GM12872 (cell line): ENCODE data around the gene CPSF4L.

Experiments used
- TF ChIP-seq, protein P1 (sequence below): IDR thresholded peaks from 3 replicates; pipeline ENCODE4 v1.5.1; 2011; ENCODE audit warnings: low read depth, mild to moderate bottlenecking, low read length, moderate library complexity; ENCODE audit not compliant: insufficient read depth

The CPSF4L gene

DNA sequence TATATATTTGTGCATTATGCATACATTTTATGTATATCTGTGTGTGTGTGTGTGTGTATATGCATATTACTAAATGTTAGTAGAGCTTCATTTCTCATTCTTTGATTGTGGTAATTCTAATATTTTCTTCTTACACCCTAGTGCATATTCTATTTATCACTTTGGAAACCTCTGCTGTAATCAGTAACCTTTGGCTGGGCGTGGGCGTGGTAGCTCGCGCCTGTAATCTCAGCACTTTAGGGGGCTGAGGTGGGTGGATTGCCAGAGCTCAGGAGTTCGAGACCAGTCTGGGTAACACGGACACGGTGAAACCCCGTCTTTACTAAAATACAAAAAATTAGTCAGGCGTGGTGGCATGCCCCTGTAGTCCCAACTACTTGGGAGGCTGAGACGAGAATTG, 26.9 kb downstream of the CPSF4L start:
- TF ChIP-seq, protein P1, sequence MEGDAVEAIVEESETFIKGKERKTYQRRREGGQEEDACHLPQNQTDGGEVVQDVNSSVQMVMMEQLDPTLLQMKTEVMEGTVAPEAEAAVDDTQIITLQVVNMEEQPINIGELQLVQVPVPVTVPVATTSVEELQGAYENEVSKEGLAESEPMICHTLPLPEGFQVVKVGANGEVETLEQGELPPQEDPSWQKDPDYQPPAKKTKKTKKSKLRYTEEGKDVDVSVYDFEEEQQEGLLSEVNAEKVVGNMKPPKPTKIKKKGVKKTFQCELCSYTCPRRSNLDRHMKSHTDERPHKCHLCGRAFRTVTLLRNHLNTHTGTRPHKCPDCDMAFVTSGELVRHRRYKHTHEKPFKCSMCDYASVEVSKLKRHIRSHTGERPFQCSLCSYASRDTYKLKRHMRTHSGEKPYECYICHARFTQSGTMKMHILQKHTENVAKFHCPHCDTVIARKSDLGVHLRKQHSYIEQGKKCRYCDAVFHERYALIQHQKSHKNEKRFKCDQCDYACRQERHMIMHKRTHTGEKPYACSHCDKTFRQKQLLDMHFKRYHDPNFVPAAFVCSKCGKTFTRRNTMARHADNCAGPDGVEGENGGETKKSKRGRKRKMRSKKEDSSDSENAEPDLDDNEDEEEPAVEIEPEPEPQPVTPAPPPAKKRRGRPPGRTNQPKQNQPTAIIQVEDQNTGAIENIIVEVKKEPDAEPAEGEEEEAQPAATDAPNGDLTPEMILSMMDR: no peak

DNA sequence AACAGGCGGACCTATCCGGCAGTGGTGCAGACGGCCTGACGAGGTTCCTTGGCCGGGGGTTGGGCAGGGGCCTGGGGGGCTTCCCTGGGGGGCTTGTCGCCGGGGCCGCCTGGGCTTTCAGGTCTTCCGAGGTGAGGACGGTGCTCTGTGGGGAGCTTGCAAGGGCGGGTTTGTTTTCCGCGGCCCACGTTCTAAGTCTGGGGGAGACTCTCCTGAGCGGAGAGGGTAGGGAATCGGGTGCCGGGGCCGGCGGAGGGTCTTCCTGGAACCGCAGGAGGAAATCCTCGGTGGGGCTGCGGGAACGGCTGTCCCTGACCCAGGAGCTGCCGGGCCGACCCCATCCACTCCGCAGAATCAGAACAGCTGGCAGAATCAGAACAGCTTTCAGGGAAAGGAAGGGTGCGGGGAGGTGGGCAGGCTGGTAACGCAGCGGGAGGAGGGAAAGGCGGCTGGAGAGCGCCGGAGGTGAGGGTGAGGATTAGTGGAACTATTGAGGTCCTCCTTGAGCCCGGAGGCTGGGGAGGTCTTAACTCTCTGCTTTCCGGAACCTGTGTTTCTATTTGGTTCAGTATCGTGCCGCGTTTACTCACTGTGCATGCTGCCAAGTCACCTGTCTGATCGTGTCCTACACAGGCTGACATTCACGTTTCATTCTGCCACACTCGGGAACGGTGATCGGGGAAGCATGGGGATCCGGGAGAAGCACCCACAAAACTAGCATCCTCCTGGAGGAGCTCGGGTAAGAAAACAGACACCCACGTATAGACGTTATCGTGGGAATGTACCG, 28.9 kb downstream of the CPSF4L start:
- TF ChIP-seq, protein P1: no peak

DNA sequence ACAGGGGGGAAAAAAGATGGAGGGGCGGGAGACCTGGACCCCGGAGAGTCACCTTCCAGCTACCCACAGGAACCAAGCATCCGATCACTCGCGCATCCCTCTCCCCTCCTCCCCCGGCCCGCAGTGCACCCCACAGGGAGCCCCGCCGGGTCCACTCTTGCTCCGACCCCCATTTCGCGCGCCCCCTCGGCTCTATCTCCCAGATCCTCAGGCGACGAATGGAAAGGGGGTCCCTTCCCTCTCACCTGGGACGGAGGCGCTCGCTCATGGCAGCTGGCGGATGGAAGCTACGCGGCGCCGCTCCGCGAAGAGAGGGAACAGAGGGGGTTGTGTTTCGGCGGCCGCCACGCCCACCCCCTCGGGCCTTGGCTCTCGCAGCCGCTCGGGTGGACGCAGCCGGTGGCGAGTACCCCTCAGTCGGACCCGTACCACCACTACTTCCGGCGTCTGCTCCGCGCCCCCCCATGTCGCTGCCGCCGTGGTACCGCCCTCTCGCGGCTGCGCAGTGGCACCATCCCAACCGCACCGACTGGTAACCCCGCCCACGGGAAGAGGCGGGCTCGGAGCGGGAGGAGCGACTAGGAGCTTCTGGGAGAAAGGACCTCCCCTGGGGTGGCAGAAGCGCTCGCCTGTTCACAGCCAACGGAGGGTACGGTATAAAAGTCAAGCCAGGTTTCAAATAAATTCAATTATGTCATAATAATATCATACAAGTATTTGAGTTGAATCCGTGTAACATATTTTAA, 29.7 kb downstream of the CPSF4L start:
- TF ChIP-seq, protein P1: no peak

DNA sequence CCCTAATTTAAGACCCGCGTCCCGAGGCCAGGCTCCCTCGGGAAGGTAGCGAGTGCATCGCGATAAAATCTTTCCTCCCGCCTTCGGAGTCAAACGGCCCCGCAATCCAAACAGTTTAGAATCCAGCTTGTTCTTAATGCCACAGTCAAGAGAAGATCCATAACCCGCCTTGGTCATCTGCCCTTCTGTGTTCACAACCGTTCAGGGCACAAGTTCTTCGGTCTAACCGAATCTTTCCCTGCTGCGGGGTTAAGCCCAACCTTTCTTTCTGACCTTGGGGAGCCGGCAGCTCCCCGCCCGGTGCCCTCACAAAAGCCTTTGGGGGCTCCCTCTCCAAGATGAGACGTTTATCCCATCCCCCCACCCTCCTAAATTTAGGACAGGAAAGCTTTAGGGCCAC, 30.3 kb downstream of the CPSF4L start:
- TF ChIP-seq, protein P1: no peak

DNA sequence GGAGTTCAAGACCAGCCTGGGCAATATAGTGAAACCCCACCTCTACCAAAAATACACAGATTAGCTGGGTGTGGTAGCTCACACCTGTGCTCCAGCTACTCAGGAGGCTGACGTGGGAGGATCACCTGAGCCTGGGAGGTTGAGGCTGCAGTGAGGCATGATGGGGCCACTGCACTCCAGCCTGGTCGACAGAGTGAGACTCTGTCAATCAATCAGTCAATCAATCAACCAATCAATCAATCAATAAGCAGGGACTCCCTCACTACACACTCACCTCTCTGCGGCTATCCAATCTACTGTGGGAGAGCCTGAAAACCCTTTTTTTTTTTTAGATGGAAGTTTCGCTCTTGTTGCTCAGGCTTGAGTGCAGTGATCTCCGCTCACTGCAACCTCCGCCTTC, 31.6 kb downstream of the CPSF4L start:
- TF ChIP-seq, protein P1: no peak

DNA sequence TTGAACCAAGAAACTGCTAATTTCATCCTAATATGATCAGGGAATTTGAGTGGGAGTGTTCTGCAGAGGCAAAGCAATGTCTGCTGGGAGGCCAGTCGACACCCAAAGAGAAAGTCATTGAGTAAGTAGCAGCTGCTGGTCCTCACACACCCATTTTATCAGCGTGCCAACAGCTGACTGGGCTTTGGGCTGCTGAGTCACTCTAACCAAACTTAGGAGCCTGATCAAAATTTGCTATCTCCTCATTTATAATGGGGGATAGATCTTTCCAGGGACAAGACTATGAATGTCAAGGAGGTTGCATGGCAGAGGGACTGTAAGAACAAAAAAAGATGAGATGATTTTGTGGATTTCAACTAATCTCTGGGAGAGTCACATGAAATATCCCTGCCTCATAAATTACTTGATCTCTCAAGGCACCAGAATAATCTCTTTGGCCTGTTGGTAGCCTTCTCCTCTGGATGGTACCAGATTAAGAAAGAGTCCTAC, 32.9 kb downstream of the CPSF4L start:
- TF ChIP-seq, protein P1: no peak

DNA sequence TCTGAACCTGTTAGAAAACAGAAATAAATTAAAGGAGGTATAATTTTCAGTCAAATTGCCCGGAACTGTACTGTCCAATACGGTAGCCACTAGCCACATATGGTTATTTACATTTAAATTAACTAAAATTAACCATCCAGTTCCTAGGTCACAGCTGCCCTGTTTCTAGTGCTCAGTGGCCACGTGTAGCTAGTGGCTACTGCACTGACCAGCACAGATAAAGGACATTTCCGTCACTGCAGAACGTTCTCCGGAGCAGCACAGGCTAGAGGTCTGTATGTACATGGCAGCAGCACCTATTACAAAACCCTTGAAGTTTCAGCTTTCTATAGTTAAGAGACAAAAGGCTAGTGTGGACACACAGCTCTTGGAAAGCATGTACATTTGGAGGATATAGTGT, 33.7 kb downstream of the CPSF4L start:
- TF ChIP-seq, protein P1: no peak
